Ureter (tissue), 1 donor: Measurements from ENCODE around the gene AP2S1. TPM values are rescaled to one million over a fixed set of nuclear protein-coding genes. Genes with fewer than 3 reads are reported as not detected.
A peak's percentile ranks its signal among the peaks of the same experiment; 100 is the strongest.
"Not testable (repeated sequence)": the region's sequence is repeated elsewhere in the genome, so short reads cannot be mapped to it uniquely, and the experiment has no call there.

Source experiments
- DNase-seq: peaks from one replicate; pipeline ENCODE4 v3.0.0-alpha.2; 2020; ENCODE audit warnings: low spot score
- total RNA-seq: library from RNA; stranded (reverse); gene quantifications from one replicate; pipeline ENCODE4 v1.2.4, GENCODE V29; 2023
- donor health status: DM: yes; HTN: yes; CAD: no.

Gene AP2S1
- total RNA-seq, result 73.7 TPM

DNA sequence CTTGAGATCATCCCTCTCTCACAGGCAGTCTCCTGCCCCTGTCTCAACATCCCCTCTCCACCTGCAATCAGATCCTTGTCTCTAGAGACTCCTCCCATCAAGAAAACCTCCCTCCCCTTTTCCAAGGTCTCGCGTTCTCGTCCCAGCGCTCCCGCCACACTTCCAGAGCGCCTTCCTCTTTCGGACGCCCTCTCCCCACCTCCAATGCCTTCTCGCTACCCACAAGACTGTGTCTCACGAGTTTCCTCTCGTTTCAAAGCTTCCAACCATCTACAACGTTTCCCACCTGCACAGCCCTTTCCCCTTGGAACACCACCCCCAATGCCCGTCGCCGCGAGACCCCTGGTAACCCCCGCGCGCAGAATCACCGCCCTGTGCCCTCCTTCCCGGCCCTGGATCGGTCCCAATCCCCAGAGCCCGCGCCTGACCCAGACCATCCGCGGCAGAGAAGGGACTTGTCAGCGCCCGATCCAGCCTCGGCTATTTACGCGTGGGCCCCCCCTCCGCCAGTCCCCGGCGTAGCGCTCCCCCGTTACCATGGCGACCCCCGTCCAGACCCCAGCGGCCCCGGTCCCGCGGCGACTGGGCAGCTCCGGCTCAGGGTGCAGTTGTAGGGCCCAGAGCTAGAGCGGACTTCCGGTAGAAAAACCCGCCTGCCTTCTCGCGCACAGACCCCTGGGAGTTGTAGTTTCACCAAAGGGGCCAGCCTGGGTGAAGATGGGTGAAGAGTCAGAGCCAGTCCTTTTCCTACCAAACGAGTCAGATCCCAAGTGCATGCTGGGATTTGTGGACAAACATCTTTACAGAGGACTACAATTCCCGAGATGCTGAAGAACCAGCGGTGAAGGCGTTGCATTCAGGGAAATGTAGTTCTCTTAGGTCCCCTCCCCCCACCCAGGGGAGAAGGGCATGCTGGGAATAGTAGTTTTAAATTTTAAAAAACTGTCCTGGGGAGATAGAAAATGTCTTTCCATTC lies at the start of gene AP2S1:
AP2S1 (minus strand) TSS at position 619 of the 976 bp plus-strand sequence; CDS start at position 539, 80 bp downstream.
- peak; percentile 98 for DNase-seq

DNA sequence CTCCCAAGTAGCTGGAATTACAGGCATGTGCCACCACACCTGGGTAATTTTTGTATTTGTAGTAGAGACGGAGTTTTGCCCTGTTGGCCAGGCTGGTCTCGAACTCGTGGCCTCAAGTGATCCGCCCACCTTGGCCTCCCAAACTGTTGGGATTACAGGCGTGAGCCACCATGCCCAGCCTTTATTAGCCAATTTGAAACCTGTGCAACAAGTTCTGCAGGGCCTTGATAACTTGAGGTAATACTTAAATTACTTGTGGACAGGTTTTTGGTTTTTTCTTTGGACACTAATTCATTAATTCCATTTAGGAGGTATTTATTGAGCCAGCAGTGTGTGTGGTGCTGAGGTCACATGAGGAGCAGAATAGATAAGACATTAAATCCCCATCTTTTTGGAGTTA lies 49.7 kb upstream of the AP2S1 start:
- no peak for DNase-seq

DNA sequence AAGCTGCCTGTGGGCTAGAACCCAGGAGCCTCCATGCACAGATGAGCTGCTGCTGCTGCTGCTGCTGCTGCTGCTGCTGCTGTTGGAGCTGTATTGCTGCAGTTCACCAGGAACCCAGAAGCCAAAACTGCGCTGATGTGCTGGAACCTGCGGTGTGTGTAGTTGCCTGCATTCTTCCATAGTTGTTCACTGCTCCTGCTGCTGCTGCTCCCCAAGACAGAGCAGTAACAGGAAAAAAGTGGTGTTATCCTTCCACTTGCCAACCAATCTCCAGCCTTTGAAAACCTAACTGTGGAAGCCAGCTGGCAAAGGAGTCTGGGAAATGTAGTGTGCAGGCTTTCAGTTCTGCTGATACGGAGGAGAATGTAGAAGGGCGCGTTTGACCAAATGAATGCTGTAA lies 48.1 kb upstream of the AP2S1 start:
- DNase-seq, result no peak

GRCh38 chr19:46896076-46896794 lies 45.6 kb upstream of the AP2S1 start:
- no peak for DNase-seq

- no peak for DNase-seq
Measured at GRCh38 chr19:46892252-46893179, 41.9 kb upstream of the AP2S1 start.

- no peak for DNase-seq
Measured at GRCh38 chr19:46890423-46891170, 40.0 kb upstream of the AP2S1 start.

DNA sequence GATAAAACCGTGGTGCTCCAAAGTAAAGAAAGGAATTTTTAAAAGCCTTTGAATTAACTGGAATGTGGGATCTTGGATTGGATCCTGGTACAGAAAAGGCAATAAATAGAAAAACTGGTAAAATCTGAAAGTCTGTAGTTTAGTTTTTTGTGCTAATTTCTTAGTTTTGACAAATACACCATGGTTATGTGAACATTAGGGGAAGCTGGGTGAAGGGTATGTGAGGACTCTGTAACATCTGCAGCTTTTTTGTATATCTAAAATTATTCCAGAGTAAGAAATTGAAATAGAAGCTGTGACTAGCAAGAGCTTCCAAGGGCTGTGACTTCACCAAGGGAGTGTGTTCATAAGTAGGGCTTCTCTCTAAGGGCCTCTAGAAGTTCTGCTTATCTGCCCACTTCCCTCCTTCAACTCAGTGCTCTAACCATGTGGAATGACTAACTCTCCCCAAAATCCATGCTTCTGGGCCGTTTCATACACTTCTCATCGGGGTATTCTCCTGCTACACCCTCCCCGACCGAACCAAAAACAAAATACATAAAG lies 36.7 kb upstream of the AP2S1 start:
- DNase-seq, result no peak

- DNase-seq, result no peak
Measured at GRCh38 chr19:46886546-46887239, 36.0 kb upstream of the AP2S1 start.

GRCh38 chr19:46885411-46885810 lies 34.8 kb upstream of the AP2S1 start:
- no peak for DNase-seq

DNA sequence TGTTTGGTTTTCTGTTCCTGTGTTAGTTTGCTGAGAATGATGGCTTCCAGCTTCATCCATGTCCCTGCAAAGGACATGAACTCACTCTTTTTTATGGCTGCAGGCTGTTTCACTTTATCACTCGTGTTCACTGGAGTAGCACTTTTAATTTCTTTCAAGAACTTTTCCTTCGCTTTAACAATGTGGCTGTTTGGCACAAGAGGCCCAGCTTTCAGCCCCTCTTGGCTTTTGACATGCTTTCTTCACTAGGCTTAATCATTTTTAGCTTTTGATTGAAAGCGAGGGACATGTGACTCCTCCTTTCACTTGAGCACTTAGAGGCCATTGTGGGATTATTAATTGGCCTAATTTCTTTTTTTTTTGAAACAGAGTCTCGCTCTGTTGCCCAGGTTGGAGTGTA lies 32.1 kb upstream of the AP2S1 start:
- not testable (repeated sequence) for DNase-seq

- DNase-seq, result no peak
Measured at GRCh38 chr19:46882034-46882433, 31.4 kb upstream of the AP2S1 start.

- no peak for DNase-seq
Measured at GRCh38 chr19:46881092-46881491, 30.4 kb upstream of the AP2S1 start.

- DNase-seq, result no peak
Measured at GRCh38 chr19:46880431-46880830, 29.8 kb upstream of the AP2S1 start.

GRCh38 chr19:46878613-46879375 lies 28.1 kb upstream of the AP2S1 start:
- DNase-seq, result no peak

- DNase-seq, result no peak
Measured at GRCh38 chr19:46875657-46876056, 25.0 kb upstream of the AP2S1 start.

GRCh38 chr19:46875234-46875633 lies 24.6 kb upstream of the AP2S1 start:
- no peak for DNase-seq

- DNase-seq, result no peak
Measured at GRCh38 chr19:46872967-46873366, 22.3 kb upstream of the AP2S1 start.

- DNase-seq, result not testable (repeated sequence)
Measured at GRCh38 chr19:46871173-46871572, 20.5 kb upstream of the AP2S1 start.
